NB4 (cell line): Measurements from ENCODE around the gene CPHXL.

ENCODE experiments used
- DNase-seq: peaks from one replicate; pipeline ENCODE4 v3.0.0; 2010; ENCODE audit warnings: low read depth
- H3K4me3 ChIP-seq: one replicate; pipeline ENCODE4 v1.5.1; 2011; ENCODE audit warnings: mild to moderate bottlenecking, low read depth, low read length, moderate library complexity
- CTCF ChIP-seq: IDR thresholded peaks from one replicate; pipeline ENCODE4 v1.5.1; 2012; ENCODE audit warnings: low read depth, low read length
- MAX ChIP-seq: IDR thresholded peaks from 2 replicates; pipeline ENCODE4 v1.6.1; 2011; ENCODE audit warnings: low read depth, low read length
- MYC ChIP-seq: IDR thresholded peaks from 2 replicates; pipeline ENCODE4 v1.6.1; 2011; ENCODE audit warnings: low read depth, low read length
- POLR2A ChIP-seq: IDR thresholded peaks from 2 replicates; pipeline ENCODE4 v1.6.1; 2011; ENCODE audit warnings: mild to moderate bottlenecking; ENCODE audit not compliant: insufficient read length; ENCODE audit errors: extremely low read depth

The CPHXL gene

GRCh38 chr16:75761108-75761507 is 34.8 kb upstream of the CPHXL start:
- no peak for TF ChIP-seq POLR2A
- no peak for TF ChIP-seq MAX
- no peak for TF ChIP-seq MYC
- no peak for TF ChIP-seq CTCF
- DNase-seq = no peak
- H3K4me3 ChIP-seq = no peak overlapping the region

GRCh38 chr16:75760018-75760519 is 33.8 kb upstream of the CPHXL start:
- H3K4me3 ChIP-seq = no peak overlapping the region
- TF ChIP-seq CTCF (no peak), MYC (no peak), POLR2A (no peak), MAX (no peak)
- no peak for DNase-seq

- no peak for DNase-seq
- TF ChIP-seq CTCF (no peak), MAX (no peak), POLR2A (no peak), MYC (no peak)
Observed at GRCh38 chr16:75758215-75758614, 31.9 kb upstream of the CPHXL start.

GRCh38 chr16:75754141-75754540 is 27.9 kb upstream of the CPHXL start:
- no peak for TF ChIP-seq CTCF
- TF ChIP-seq MYC = no peak
- TF ChIP-seq POLR2A = no peak
- TF ChIP-seq MAX = no peak
- no peak for DNase-seq
- no peak overlapping the region for H3K4me3 ChIP-seq

More at GRCh38 chr16:75758215-75758614, 31.9 kb upstream of the CPHXL start:
- no peak overlapping the region for H3K4me3 ChIP-seq

GRCh38 chr16:75750528-75750927 is 24.2 kb upstream of the CPHXL start:
- no peak for DNase-seq
- no peak overlapping the region for H3K4me3 ChIP-seq
- no peak for TF ChIP-seq CTCF
- TF ChIP-seq MYC = no peak
- TF ChIP-seq MAX = no peak
- TF ChIP-seq POLR2A = no peak

- no peak for DNase-seq
- no peak overlapping the region for H3K4me3 ChIP-seq
- TF ChIP-seq MYC (no peak), MAX (no peak), POLR2A (no peak), CTCF (no peak)
Observed at GRCh38 chr16:75746359-75746758, 20.1 kb upstream of the CPHXL start.
